Adrenal gland (tissue), 12 donors: ENCODE results near the gene TMEM147. TPM values are rescaled to one million over a fixed set of nuclear protein-coding genes. Genes with fewer than 3 reads are reported as not detected.

Experiments used
- DNase-seq, 7 donors: peaks; one replicate each; pipeline ENCODE4 v3.0.0-alpha.2; 2019 to 2020
- H3K27ac ChIP-seq, 5 donors: fragments of 200-600 bp; sonication (generic) in 4 of 5; 1 replicate in 3 of 5; 2 replicates in 2 of 5; pipeline versions ENCODE4 v1.5.1 to v1.8.0; 2016 to 2020; ENCODE audit warnings: mild to moderate bottlenecking in 1 of 5
- H3K27me3 ChIP-seq: fragments of 200-600 bp; 2 replicates; pipeline ENCODE4 v1.8.0; 2021
- H3K36me3 ChIP-seq, 2 donors: fragments of 200-600 bp; replicated peaks in 1 of 2; 1 replicate in 1 of 2; 2 replicates in 1 of 2; pipeline versions ENCODE4 v1.5.1 to v1.8.0; 2018 to 2022
- H3K4me1 ChIP-seq, 2 donors: fragments of 200-600 bp; replicated peaks in 1 of 2; 1 replicate in 1 of 2; 2 replicates in 1 of 2; pipeline versions ENCODE4 v1.5.1 to v1.8.0; 2018 to 2021
- H3K4me3 ChIP-seq, 4 donors: fragments of 200-600 bp; sonication (generic) in 3 of 4; one replicate each; pipeline ENCODE4 v1.5.1; 2016 to 2018
- H3K9me3 ChIP-seq, 3 donors: fragments of 200-600 bp; sonication (generic) in 1 of 3; replicated peaks in 1 of 3; 1 replicate in 2 of 3; 2 replicates in 1 of 3; pipeline versions ENCODE4 v1.5.1 to v1.8.0; 2016 to 2021
- CTCF ChIP-seq, 6 experiments: fragments of 450-650 bp in 4 of 6; fragments of 200-600 bp in 2 of 6; sonication (generic) in 1 of 6; IDR thresholded peaks; 1 replicate in 5 of 6; 2 replicates in 1 of 6; pipeline versions ENCODE4 v1.5.1 to v1.8.0; 2016 to 2021; ENCODE audit warnings: antibody characterized with exemption in 6 of 6, mild to moderate bottlenecking in 2 of 6, moderate library complexity in 1 of 6
- POLR2A ChIP-seq, 2 donors: fragments of 450-650 bp; IDR thresholded peaks; one replicate each; pipeline ENCODE4 v1.6.1; 2017; ENCODE audit warnings: antibody characterized with exemption in 2 of 2, mild to moderate bottlenecking in 2 of 2, moderate library complexity in 1 of 2
- WGBS, 4 donors: extraction: QIAGEN DNeasy Blood & Tissue Kit in 2 of 4; methylation state at CpG; one replicate each; pipeline versions ENCODE4 v1.1.5 to v1.1.7; 2013 to 2017; 5-methylcytosine and 5-hydroxymethylcytosine counted together
- intact Hi-C, 2 donors: fragments of 100-400 bp; cut with DNase I; formaldehyde crosslinking; loops; one replicate each; pipeline versions ENCODE4 v1.14.1 to v1.15.0; 2022 to 2023
- polyA plus RNA-seq, 3 donors: library from polyadenylated mRNA; stranded (reverse); fragments of 200-250 nt in 2 of 3; fragments of 350-450 nt in 1 of 3; fragmentation: Illumina TruSeq in 1 of 3; extraction: RNeasy Lipid Tissue Mini Kit (QIAGEN cat#74804) in 1 of 3; gene quantifications; one replicate each; pipeline ENCODE4 v1.2.3, GENCODE V29; 2013 to 2014
- total RNA-seq, 9 donors: library from RNA; depleted of rRNA in 4 of 9; stranded (reverse); fragments of >200 nt in 4 of 9; fragments of 120-200 nt in 1 of 9; fragmentation: NEBNext Ultra II Directional in 1 of 9; extraction: Animal tissue kit (Norgen Biotek cat#: 25700) in 1 of 9; gene quantifications; one replicate each; pipeline versions ENCODE4 v1.1.0 to v1.2.4, GENCODE V29; 2013 to 2023
- donor health status: healthy with polysubstance abuse.
- donor health status: Bipolar disorder and iron deficiency.
- donor health status: DM: yes; HTN: yes; CAD: no.
- donor health status: DM: no; HTN: no; CAD: no.
- donor health status: DM: no; HTN: no; CAD: no.
- donor health status: DM: yes; HTN: yes; CAD: no.

Gene TMEM147
- total and polyA plus RNA-seq, 12 donors = 86.5 to 261 (median 180) TPM

DNA sequence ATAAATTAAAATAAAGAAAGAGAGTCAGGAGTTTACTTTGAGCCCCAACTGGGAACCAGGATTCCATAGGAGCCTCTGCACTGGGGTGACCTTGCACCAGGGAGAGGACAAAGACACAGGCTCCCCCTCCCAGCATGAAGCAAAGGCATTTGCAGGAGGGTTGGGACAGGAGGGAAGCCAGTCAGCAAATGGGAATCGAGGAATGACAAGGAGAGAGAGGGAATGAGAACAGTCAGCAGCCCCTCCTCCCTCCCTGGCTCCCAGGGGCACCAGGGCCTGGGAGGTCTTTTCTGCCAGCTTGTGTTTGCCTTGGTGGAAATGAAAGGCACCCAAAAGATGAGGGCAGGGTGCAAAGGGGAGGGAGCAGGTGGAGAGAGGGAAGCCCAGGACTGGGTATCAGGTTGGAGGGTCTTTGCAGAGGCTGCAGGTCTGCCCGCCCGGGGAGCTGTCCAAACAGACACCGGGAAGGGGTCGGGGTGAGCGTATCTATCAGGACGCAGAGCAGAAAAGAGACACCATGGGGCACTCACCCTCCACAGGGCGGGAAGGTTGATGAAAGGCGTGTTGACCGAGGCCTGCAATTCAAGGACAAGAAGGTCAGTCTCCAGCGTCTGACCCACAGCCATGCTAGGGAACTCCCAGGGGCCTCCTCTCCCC, 21.1 kb upstream of the TMEM147 start:
- H3K27me3 ChIP-seq = peaks cover 10% of the 10 kb centered on the region
- WGBS, 4 donors = 39 to 51% (median 50%) methylated on average over 5 to 11 of the region's 11 CpGs
- intact Hi-C loops = no loop called here
- no peaks in the 10 kb centered on the region for H3K9me3 ChIP-seq
- TF ChIP-seq CTCF (IDR thresholded peaks at IDR 0.05) (no peak), POLR2A (IDR thresholded peaks at IDR 0.05) (no peak)
- H3K4me1 ChIP-seq = no peaks in the 10 kb centered on the region
- no peaks in the 10 kb centered on the region for H3K36me3 ChIP-seq
- no peak for DNase-seq
- no peak overlapping the region for H3K27ac ChIP-seq
- H3K4me3 ChIP-seq = no peak overlapping the region

DNA sequence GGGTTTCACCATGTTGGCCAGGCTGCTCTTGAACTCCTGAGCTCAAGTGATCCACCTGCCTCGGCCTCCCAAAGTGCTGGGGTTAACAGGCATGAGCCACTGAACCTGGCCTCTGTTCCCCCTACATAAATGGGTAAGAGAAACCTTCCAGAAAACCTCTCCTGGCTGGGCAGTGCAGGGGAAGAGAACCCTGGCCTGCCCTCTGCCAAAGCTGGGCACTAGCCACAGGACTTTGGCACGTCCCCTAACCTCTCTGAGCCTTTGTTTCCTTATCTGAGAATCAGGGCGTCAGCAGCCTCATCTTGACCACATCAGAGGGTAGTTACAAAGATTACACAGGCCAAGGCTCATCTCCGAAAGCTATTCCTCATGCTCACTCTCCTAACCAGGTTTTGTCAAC, 19.6 kb upstream of the TMEM147 start:
- Histone ChIP-seq H3K27ac (no peak overlapping the region), H3K27me3 (peaks cover 17% of the 10 kb centered on the region), H3K9me3 (no peaks in the 10 kb centered on the region), H3K4me1 (no peaks in the 10 kb centered on the region), H3K36me3 (no peaks in the 10 kb centered on the region), H3K4me3 (no peak overlapping the region)
- WGBS, 4 donors = 75 to 82% (median 77%) methylated on average over 4 of the region's 4 CpGs
- DNase-seq = no peak
- no peak for TF ChIP-seq CTCF (IDR thresholded peaks at IDR 0.05)
- TF ChIP-seq POLR2A (IDR thresholded peaks at IDR 0.05) = no peak
- intact Hi-C loops = no loop called here

GRCh38 chr19:35528218-35529038, 17.0 kb upstream of the TMEM147 start, which contains the start of gene SBSN:
Gene SBSN, minus strand, starts transcription at chr19:35528311. Its CDS starts 30 bp downstream, at chr19:35528281.
- Histone ChIP-seq H3K4me3 (no peak within 1 kb of the TSS), H3K36me3 (no peaks in the 10 kb centered on the region), H3K4me1 (no peaks in the 10 kb centered on the region), H3K9me3 (no peaks in the 10 kb centered on the region), H3K27ac (no peak within 1 kb of the TSS), H3K27me3 (peaks cover 26% of the 10 kb centered on the region)
- DNase-seq = no peak
- TF ChIP-seq POLR2A (IDR thresholded peaks at IDR 0.05) (no peak), CTCF (IDR thresholded peaks at IDR 0.05) (no peak)
- 72 to 82% (median 78%) methylated on average over 11 of the region's 11 CpGs for WGBS, 4 donors
- intact Hi-C loops = no loop called here
